ENCODE data around the gene SLC27A3. TPM values are rescaled to one million over a fixed set of nuclear protein-coding genes. Genes with fewer than 3 reads are reported as not detected.

The SLC27A3 gene
- polyA plus RNA-seq, 1 donor from 2014 or later: 30.6 TPM

- Histone ChIP-seq H3K27me3 (ENCODE audit: insufficient read depth, low read depth, low read length) (no peaks in the 10 kb centered on the region), H3F3A (ENCODE audit: insufficient read depth, low read length, poor library complexity, severe bottlenecking) (no peaks in the 10 kb centered on the region), H3K36me3 (ENCODE audit: insufficient read depth, low read length) (no peaks in the 10 kb centered on the region), H4K20me1 (ENCODE audit: insufficient read depth) (no peaks in the 10 kb centered on the region), H3K4me2 (ENCODE audit: low read length) (no peak overlapping the region), H3K4me3 (ENCODE audit: low read length) (no peak overlapping the region), H2AFZ (ENCODE audit: low read depth, low read length) (no peak overlapping the region), H3K9ac (ENCODE audit: low read length) (no peak overlapping the region), H3K9me3 (ENCODE audit: low read length) (no peaks in the 10 kb centered on the region), H3K27ac (ENCODE audit: low read length) (no peak overlapping the region), H3K79me2 (replicated peaks; ENCODE audit: insufficient read depth, low read length) (no peaks in the 10 kb centered on the region), H3K9me2 (ENCODE audit: insufficient read depth, low read length) (no peaks in the 10 kb centered on the region)
- TF ChIP-seq TAF1 (IDR thresholded peaks at IDR 0.05; ENCODE audit: low read depth) (no peak), RAD21 (conservative IDR thresholded peaks at IDR 0.05) (no peak), EP300 (conservative IDR thresholded peaks at IDR 0.05; ENCODE audit: poor library complexity, severe bottlenecking) (no peak), SMC3 (conservative IDR thresholded peaks at IDR 0.05; ENCODE audit: poor library complexity) (no peak), POLR2AphosphoS5 (IDR thresholded peaks at IDR 0.05) (no peak), CTCF (IDR thresholded peaks at IDR 0.05; ENCODE audit: poor library complexity, severe bottlenecking) (no peak), EZH2 (IDR thresholded peaks at IDR 0.05; ENCODE audit: borderline replicate concordance, insufficient read depth, low read length, poor library complexity, severe bottlenecking) (no peak), MXI1 (conservative IDR thresholded peaks at IDR 0.05; ENCODE audit: poor library complexity, severe bottlenecking) (no peak), REST (IDR thresholded peaks at IDR 0.05; ENCODE audit: borderline replicate concordance) (no peak)
Measured at GRCh38 chr1:153746174-153746573, 29.0 kb upstream of the SLC27A3 start.

DNA sequence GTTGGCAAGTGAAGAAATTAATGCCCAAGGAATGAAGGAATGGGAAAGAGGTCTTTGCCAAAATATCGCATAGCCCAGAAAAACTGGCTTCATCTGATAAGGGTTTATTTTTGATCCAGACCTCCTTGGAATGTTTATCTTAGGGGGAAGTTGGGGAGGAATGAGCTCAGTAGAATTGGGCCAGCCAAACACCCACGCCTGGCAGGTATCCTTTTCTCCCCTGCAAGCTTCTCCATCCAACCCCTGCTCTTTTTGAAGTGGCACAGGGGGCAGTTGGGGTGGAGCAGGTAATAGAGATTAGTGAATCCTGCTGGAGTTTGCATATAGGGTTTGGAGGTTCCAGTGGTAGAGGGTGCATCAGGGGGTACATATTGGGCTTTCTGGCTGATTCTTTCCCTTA lies 26.3 kb upstream of the SLC27A3 start:
- no peak overlapping the region for H3K4me2 ChIP-seq (ENCODE audit: low read length)
- H3K27me3 ChIP-seq (ENCODE audit: insufficient read depth, low read depth, low read length): no peaks in the 10 kb centered on the region
- H3K4me3 ChIP-seq (ENCODE audit: low read length): no peak overlapping the region
- no peaks in the 10 kb centered on the region for H4K20me1 ChIP-seq (ENCODE audit: insufficient read depth)
- no peaks in the 10 kb centered on the region for H3K9me2 ChIP-seq (ENCODE audit: insufficient read depth, low read length)
- no peak overlapping the region for H3K9ac ChIP-seq (ENCODE audit: low read length)
- H3K9me3 ChIP-seq (ENCODE audit: low read length): no peaks in the 10 kb centered on the region
- H2AFZ ChIP-seq (ENCODE audit: low read depth, low read length): no peak overlapping the region
- H3K79me2 ChIP-seq (replicated peaks; ENCODE audit: insufficient read depth, low read length): no peaks in the 10 kb centered on the region
- TF ChIP-seq EZH2 (IDR thresholded peaks at IDR 0.05; ENCODE audit: borderline replicate concordance, insufficient read depth, low read length, poor library complexity, severe bottlenecking) (no peak), REST (IDR thresholded peaks at IDR 0.05; ENCODE audit: borderline replicate concordance) (no peak), POLR2AphosphoS5 (IDR thresholded peaks at IDR 0.05) (no peak), MXI1 (conservative IDR thresholded peaks at IDR 0.05; ENCODE audit: poor library complexity, severe bottlenecking) (no peak), CTCF (IDR thresholded peaks at IDR 0.05; ENCODE audit: poor library complexity, severe bottlenecking) (no peak), RAD21 (conservative IDR thresholded peaks at IDR 0.05) (no peak)
- H3K36me3 ChIP-seq (ENCODE audit: insufficient read depth, low read length): peaks cover 7% of the 10 kb centered on the region
- H3K27ac ChIP-seq (ENCODE audit: low read length): no peak overlapping the region
- H3F3A ChIP-seq (ENCODE audit: insufficient read depth, low read length, poor library complexity, severe bottlenecking): no peaks in the 10 kb centered on the region

Data from neural cell (in vitro differentiated cells).